CD4-positive, alpha-beta T cell treated with Interleukin-4 for 1 hour (primary cell): ENCODE data around the gene AKAIN1.
A peak's percentile ranks its signal among the peaks of the same experiment; 100 is the strongest.

Experiments used
- DNase-seq, 2 donors: peaks; one replicate each; pipeline ENCODE4 v3.0.0-alpha.2; 2020 to 2022

The AKAIN1 gene, protein sequence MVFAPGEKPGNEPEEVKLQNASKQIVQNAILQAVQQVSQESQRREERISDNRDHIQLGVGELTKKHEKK

DNA sequence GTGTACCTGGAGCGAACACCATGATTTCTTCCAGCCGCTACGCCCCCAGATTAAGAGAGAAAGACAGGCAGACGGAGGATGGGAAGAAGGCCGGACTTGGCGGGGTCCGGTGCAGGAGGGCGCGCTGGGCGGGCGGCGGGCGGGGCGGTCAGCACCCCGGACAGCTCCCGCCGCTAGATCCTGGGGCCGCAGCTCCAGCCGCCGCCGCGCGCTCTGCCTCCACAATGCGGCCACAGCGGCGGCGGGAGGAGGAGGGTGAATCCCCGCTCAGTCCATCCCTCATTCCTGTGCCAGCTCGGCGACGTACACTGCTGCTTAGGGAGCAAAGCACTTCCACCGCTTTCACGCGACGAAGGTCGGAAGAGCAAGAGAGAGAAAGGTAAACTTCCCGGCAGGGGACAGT lies at the start of gene AKAIN1:
AKAIN1 (minus strand) TSS at position 226 of the 403 bp plus-strand sequence; CDS start at position 22, 204 bp downstream.
- DNase-seq = no peak

DNA sequence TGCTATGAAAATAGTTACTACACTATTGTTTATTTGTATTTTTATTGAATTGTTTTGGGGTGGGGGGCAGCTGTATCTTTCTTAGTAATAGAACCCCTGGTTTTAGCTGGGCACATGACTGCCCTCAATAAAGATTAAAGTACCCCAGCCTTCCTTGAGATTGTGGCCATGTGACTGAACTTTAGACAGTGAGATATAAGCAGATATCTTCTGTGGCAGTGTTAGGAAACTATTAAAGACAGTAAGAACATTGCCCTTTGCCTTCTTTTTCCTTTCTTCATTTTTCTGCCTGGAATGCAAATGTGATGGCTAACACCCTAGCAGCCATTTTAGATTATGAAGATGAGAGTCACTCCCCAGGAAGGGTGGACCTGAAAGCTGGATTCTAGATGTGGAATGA lies 47.9 kb upstream of the AKAIN1 start:
- DNase-seq = no peak

DNA sequence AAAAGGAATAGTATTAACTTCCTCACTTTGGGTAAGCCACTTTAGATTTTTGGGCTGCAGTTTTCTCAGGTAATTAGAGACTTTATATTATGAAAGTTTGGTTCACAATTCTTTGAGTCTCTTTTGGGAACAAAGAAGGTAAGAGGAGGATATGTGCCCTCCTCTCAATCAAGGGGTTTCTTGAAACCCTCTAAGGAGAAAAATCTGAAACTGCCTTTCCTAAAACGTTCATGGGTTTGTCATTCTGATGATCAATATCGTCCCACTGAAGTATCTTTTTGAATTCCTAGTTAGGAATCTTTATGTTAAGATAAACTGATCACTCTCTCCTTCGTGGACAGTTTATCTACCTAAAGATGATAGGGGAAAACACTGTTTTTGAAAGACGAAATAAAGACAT lies 42.4 kb upstream of the AKAIN1 start:
- DNase-seq = no peak

DNA sequence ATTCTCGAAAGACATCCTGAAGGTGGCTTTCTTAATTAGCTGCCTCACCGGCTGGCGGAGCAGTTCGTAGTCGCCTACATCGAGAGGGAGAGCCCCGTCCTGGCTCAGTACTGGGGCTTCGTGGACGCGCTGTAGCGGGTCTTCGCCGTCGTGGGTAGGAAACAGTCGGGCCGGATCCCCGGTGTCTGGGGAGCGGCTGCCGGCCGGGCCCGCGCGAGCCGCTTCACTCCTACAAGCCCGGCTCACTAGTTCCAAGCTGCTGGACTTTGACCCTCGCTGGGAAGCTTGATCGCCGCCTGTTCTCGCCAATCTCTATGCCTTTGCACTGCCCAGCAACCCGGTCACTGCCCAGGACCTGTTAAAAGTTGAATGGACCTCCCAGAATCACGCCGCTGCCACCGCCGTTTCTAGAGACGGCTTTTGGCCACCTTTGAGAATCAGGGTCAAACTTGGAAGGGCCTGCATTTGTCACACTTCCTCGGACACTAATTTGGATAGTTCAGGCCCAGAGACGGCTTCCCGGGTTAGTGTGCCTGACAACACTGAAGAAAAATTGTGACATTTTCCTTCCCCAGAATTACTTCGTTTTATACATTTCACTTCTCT lies 41.4 kb upstream of the AKAIN1 start:
- peak in 1 of 2 donors; percentile 44 for DNase-seq

DNA sequence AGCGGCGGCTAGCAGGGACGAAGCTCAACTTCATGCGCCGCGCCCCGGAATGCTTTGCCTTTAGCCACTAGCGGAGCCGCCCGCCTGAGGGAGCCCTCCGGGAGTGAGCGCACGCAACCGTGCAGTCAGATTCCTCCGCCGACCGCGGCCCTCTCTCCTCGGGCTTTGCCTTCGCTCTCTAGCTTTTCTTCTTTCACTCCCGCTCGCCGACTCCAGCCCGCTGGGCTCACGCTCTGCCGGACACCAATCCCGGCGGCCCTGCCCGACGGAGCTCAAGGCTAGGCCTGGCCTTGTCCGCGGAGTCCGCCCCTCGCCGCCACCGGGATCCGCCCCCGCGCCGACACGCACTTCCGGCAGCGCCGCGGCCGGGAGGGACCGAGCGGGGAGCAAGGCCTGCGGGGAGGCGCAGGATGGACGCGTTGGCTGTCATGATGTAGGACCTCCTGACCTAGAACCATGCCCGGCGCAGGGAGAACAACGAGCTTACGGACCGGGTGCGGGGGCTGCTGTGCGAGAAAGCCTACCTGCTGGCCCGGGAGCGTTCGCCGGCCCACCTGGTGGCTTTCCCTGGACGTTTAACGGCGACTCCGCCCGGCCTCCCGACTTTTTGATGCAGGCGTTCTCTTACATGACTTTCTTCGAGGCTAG lies 40.8 kb upstream of the AKAIN1 start:
- DNase-seq = peak; percentile 83 to 88

DNA sequence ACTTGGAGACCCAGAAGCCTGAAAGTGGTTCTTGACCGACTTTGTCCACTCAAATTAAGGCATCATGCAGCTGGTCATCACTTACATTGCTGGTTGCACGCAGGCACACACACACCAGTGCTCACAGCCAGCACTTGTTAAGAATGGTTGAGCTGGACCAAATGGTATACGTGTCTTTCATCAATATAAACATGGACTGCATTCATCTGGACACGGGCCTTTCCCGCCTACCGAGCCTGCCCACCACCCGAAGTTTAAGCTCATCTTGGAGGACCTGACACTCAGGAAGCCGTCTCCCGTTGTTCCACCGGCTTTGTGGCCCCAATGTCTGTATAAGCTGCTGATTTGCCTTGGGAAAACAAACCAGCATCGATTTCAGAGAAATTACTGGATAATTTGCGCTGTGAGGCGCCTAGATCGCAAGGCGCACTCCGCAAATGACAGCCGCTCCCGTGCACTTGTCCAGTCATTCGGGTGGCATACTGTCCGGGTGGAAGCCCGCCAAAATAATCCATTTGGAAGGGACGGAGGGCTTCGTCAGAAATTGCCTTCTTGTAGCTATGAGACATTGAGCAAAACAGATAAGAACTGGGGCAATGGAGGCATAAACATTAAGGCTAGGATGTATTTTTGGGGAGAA lies 40.1 kb upstream of the AKAIN1 start:
- DNase-seq = peak in 1 of 2 donors; percentile 11

DNA sequence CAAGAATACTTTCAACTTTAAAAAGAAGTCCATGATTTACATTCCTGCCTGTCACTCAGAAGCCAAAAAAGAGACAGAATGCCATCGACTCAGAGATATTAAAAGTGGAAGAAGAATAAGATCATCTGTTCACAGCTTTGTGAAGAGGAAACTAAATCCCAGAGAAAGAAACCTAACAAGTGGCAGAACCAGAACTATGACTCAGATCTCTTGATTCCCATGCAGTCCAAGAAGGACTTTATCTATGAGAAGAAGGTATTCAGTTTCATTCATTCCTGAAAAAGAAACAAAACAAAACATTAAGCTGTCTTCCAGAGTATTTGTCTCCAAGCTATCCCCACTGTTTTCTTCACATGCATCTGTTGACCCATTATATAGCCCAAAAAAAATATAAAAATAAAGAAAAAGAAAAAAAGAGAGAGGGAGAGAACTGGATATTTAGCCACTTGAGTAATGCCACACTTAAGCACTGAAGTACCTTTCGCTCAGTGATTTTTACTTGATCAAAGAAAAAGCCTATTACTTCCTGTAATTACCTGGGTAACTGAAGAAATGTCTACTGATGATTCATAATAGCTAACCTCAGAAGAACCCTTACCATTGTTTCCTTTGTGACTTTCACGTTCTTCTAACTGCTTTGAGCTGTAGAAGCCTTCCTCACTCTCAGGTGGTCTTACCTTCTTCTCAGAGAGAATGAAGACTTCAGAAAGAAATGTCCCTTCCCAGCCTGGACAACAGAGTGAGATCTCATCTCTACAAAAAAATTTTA lies 17.7 kb upstream of the AKAIN1 start:
- no peak for DNase-seq

DNA sequence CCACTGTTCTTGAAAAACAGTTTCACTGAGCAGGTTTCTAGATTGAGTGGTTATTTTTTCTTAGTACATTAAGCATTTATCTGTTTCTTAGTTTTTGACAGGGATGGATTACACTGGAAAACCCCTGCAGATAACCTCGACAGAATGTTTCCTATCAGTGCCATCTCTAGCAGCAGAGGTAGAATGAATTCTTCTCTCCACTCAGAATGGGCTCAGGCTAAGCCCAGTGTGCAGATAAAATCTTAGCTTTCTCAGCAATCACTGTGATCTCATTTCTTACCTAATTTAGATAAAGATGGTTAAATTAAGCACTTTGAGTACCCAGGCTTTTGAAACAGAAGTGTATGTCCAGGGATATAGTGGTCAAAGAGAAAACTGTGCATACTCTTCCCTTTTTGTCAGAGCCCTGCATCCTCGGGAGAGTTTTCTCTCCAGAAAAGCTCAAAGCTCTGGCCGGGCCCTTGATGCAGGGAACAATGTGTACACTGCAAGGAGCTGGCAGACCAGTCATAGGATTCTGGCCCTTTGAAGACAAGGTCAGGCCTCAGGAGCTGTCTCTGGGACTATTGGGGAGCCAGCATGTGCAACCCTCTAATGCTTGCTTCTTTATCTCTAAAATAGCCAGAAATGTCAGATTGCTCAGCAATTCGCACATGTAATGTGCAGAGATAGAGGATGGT lies 10.6 kb upstream of the AKAIN1 start:
- no peak for DNase-seq

DNA sequence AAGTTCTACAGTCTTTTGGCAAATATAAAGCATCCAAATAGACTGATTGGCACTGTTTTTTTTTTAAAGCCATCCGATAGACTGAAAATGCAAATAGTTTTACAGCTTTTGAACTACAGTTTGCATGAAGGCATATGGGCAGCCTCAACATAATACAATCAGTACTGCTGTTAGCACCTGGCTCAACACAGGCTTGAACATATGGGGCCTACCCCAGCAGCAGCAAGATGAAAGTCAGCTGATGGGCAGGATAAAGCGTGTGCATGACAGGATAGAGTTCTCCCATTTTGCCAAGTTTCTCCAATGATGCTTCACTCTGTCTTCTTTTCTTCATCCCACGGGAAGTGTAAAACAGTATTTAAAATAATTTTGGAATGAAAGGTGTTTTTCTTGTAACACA lies 1.3 kb upstream of the AKAIN1 start:
- no peak for DNase-seq

DNA sequence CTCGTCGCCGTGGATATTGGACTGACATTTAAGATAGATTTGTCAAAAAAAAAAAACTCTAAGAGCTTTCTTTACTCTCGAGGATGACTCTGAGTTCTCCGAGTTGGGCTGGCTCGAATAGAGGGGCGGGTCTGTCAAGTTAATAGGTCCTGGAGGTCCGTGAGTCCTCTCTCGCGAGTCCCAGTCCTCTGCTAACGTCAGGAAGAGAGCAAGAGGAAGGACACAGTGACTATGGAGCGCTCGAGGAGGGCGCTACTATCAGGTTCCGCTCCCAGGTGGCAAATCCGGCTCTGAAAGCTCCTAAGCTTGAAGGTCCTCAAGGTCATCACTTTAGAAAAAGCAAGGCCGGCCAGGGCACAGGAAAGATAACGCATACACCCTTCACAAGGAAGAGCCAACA lies 404 bp upstream of the AKAIN1 start:
- no peak for DNase-seq

DNA sequence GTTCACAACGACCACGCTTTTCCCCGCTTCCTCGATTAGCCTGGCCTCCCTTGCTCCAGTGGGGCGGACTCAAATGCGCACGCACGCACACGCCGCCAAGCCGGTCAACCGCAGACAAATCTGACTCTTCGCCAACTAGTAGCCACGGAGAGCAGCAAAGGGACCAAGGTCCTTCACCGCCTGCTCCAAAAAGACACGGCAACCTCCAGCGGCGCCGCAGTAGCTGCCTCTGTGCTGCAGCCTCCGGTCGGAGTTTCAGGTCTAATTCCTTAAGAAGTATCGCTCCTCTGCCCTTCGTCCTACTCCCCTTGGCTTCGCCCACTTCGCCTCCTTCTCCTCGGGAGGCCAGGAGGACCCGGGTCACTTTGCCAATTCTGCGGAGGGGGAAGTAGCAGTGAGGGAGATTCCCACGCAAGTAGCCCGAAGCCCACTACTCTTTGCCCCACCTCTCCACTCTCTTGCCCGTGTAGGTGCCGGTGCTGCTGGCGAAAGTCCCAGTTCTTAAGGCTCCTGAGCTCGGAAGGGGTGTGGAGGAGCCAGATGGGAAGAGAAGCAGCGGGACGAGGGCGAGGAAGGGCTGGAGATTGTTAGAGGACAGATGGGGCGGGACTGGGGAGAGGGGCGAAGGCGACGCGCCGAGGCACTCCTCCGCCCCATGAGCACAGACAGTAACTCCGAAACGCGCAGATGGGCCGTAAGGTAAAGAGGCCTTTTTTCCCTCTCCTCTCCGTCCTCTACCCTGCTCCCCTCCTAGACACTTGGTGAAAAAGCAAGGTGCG lies 615 bp downstream of the AKAIN1 start:
- no peak for DNase-seq

DNA sequence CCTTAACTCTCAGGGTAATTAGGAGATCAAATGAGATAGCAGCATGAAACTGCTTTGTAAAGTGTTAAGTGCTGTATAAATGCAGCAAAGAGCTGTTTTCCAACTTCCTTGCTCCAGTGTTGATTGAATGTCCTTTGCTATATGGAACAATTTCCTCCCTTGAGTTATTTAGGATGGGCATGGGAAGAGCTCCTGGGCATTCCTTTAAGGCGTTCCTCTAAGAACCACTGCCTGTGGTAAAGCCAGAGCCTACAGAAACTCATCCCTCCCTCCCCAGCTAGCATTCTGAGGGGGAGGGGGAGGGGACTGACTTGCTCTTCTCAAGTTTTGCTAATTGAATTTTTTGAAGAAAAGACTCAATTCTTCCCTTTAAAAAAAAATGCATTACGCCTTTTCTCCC lies 1.4 kb downstream of the AKAIN1 start:
- DNase-seq = no peak

DNA sequence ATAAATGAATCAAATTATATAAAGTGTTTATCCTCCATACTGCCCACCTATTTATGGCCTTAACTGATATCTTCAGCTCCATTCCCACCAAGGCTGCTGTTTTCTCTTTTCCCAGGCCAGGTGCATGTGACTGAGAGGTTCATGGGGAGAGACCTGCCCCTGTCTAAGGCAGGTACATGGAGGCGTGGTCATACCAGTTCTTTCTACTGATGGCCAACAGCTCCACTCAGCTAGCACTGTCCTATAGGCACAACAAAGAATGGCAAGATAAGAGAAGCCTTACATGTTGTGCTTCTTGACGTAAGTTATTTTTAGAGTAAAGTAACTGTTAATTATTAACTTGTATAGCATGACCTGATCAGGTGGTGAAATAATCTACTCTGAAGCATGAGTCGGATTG lies 16.8 kb downstream of the AKAIN1 start:
- DNase-seq = no peak

DNA sequence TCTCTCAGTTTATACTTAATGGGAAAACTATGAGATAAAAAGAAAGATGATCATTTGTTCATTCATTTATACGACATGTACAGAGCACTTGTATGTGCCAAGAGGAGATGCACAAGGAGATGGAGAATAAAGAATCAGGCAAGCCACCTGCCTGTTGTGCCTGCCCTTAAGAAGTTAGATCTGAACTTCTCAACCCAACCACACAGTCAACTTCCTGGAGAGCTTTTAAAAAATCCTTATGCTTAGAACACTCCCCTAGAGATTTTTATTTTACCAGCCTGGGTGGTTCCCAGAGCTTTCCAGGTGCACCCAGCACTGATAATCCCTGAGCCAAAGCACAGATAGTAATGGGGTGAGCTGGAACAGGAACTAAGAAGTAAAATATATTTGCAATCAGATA lies 18.5 kb downstream of the AKAIN1 start:
- no peak for DNase-seq

DNA sequence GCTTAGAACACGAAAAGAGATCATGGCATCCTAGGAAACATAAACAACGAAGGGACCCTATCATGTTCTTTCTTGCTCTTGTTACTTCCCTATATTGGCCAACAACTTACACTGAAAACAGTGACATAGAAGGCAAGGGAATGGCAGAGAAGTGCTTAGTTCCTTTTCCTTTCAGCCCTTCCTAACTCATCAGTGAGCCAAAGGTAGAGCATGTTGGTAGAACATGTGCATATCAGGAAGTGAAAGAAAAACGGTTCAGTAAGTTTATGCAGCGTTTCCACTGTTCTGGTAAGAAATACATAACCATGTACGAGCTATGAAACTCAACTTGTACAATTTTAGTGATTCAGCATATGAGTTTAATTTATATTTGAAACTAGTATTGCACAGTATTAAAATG lies 21.7 kb downstream of the AKAIN1 start:
- no peak for DNase-seq

DNA sequence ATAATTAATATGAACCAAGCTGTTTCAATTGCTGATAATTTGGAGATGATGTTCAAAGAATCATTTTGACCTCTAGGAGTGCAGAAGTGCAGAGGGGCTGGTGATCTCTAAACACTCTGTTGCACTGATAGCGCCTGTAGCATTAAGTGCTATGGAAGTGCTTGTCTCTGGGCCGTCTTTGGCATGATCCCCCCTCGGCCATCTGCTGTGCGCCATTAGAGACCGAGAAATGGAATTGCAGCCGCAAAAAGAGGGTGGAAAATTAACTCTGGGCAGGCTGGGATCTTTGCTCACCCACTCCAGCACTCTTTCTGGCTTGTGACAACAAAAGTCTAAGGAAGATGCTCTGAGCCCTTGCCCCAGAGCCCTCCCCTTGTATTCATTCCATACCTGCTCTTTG lies 23.4 kb downstream of the AKAIN1 start:
- no peak for DNase-seq

DNA sequence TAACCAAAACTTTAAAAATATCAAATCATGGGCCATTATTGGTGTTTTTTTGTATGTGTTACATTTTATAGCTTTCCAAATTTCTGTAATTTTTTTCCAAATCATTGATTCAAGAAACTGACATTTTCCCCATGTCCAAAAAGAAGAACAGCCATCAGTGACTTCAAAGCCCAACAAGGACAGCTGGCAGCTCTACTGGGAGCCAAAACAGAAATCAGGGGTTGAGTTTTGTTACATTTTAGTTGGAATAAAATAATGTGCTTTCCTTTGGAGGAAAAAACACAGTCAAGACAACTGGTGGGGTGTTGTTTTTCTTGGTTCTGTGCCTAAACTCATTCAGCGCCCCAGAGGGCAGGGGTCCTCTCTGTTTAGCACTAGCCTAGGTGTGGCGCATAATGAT lies 23.8 kb downstream of the AKAIN1 start:
- DNase-seq = no peak

DNA sequence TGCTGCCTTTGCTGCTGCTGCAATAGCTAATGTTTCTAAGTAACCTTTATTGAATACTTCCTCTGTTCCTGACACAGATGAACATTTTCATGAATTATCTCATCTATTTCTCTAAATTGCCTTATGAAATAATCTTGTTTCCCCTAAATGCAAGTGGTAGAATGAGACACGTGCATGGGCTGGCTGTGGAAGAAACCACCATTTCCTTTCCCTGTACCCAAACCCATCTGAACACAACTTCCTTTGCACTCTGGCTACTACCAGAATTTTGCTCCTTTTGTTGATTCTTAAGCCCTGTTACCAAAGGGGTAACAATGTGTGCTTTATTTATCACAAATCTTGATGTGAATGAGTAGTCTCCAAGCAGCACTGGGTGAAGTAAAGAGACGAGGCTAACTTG lies 29.2 kb downstream of the AKAIN1 start:
- peak in 1 of 2 donors; percentile 11 for DNase-seq

DNA sequence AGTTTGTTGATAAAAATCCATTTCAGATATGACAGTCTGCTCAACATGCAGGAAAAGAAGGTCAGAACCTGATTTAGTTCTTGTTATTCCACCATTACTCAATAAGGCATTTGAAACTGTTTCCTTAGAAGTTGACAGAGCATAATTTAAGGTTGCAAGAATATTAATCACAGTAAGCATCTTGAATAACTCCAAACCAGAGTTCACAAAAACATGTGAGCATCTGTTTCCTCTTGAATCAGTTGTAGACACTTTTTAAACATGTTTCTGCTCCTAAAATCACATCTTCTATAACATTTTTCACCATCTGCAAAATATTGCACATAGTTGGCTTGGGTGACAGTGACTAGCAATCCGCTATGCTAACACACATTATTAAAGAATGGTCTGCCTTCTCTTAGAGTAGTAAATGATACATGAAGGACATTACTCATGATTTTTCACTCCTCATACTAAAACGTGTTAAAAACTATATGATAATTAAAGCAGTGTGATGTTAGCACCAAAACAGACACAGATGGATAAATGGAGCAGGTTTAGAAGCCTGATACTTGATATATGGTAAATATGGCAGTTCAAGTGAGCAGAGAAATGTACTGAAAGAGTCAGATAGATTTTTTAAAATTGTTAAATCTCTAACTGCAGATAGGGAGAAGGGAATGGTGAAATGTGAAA lies 30.3 kb downstream of the AKAIN1 start:
- DNase-seq = no peak

DNA sequence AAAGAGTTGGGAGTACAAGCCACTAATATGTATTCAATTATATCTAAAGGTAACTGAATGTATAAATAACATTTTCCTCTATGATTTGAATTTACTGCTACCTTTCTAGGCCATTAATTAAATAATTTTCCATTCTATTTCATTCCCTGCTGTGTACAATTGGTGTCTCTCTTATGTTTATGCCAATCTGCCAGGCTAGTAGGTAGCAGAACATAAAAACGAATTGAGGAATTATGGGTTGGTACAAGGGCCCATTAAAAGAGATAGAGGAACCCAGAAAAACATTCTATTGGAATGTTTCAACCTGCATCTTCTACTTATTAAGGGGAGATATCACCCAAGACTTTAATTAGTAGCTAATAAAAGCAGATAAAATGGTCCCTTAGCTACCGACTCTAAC lies 32.2 kb downstream of the AKAIN1 start:
- no peak for DNase-seq

DNA sequence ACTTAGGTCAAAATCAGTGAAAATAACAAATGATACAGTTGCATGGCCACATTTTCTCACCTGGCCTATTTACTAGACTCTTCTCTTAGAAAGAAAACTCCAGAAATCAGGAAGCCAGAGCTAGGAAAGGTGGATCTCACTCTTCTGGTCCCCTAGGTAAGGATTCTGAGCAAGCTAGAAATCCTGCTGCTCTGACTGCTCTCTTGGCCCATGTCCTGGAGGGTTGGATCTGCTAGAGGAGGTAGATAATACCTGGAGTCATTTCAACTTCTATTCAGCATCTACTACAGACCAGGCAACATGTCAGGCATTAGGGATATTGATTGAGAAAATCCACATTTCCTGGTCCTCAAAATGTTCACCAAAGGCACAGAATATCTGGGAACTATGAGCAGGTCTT lies 34.9 kb downstream of the AKAIN1 start:
- DNase-seq = no peak

DNA sequence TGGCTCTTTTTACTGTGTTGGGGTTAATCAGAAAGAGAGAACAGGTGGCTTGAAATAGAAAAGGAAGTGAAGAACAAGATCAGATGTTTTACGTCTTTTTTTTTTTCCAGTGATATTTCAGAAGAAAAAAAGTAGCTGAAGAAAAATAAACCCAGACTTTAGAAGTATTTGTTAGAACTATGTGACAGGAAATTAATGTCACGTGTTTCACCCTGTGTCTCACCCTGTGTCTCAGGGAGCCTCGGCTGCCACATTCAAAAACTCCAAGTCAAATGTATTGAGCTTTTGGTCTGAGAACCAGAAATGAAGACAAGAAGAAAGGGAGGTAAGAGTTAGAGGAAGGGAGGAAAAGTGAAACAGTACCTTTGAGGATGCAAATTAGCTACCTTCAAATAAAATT lies 38.0 kb downstream of the AKAIN1 start:
- DNase-seq = peak; percentile 31 to 43
